Endothelial cell of umbilical vein (primary cell): ENCODE results near the gene MIPEP. TPM values are rescaled to one million over a fixed set of nuclear protein-coding genes. Genes with fewer than 3 reads are reported as not detected.

Experiments used
- BruUV-seq: library from RNA; stranded (reverse); fragments of 400-500 nt; replicated peaks from 2 replicates; lab custom pipeline; 2021; lab: Mats Ljungman, UMichigan
- CTCF ChIA-PET: fragments of 300-600, 350-600 bp; sonication (Branson Sonifier 250); formaldehyde crosslinking; loops from one replicate; lab custom pipeline; 2021; ENCODE audit warnings: antibody characterized with exemption, inconsistent platforms; lab: Charles Lee
- POLR2A ChIA-PET: fragments of 300-600, 350-600 bp; sonication (Branson Sonifier 250); formaldehyde crosslinking; loops from one replicate; lab custom pipeline; 2021; ENCODE audit warnings: antibody characterized with exemption, inconsistent platforms; lab: Charles Lee
- DNase-seq: peaks from one replicate; pipeline ENCODE4 v3.0.0-alpha.2; 2011; ENCODE audit warnings: low read depth, low spot score
- FAIRE-seq: peaks from 2 replicates; lab custom pipeline; 2011; peaks lifted over from hg19 to GRCh38; lab: Jason Lieb, UNC
- H2AFZ ChIP-seq: 2 replicates; pipeline ENCODE4 v1.6.0; 2012; ENCODE audit warnings: low read depth, low read length, control low read depth, inconsistent platforms
- H3K27ac ChIP-seq: 2 replicates; pipeline ENCODE4 v1.5.1; 2011; ENCODE audit warnings: low read depth, mild to moderate bottlenecking, control low read depth, low read length, moderate library complexity; ENCODE audit not compliant: insufficient read depth
- H3K27me3 ChIP-seq, 2 experiments: 2 replicates each; pipeline versions ENCODE4 v1.6.0 to v1.6.1; 2011; ENCODE audit warnings: low read length in 2 of 2, mixed read lengths in 1 of 2; ENCODE audit not compliant: control insufficient read depth in 2 of 2, insufficient read depth in 2 of 2
- H3K36me3 ChIP-seq, 2 experiments: 2 replicates in 1 of 2; 3 replicates in 1 of 2; pipeline ENCODE4 v1.5.1; 2011; ENCODE audit warnings: low read length in 2 of 2, mild to moderate bottlenecking in 1 of 2, moderate library complexity in 1 of 2; ENCODE audit not compliant: control insufficient read depth in 2 of 2, insufficient read depth in 2 of 2; ENCODE audit errors: extremely low read depth in 1 of 2
- H3K4me1 ChIP-seq: 3 replicates; pipeline ENCODE4 v1.5.1; 2011; ENCODE audit warnings: mild to moderate bottlenecking, low read length; ENCODE audit not compliant: control insufficient read depth, insufficient read depth; ENCODE audit errors: extremely low read depth
- H3K4me2 ChIP-seq: 2 replicates; pipeline ENCODE4 v1.6.1; 2011; ENCODE audit warnings: low read length, control low read depth, mixed read lengths; ENCODE audit not compliant: insufficient read depth
- H3K4me3 ChIP-seq, 3 experiments: fragments of 200-600 bp in 1 of 3; sonication (generic), shearing (Covaris generic) in 1 of 3; replicated peaks in 1 of 3; 2 replicates each; pipeline ENCODE4 v1.5.1; 2011 to 2016; ENCODE audit warnings: control low read depth in 3 of 3, low read length in 3 of 3, mild to moderate bottlenecking in 2 of 3, inconsistent platforms in 1 of 3, low read depth in 1 of 3, moderate library complexity in 1 of 3; ENCODE audit not compliant: insufficient read depth in 1 of 3
- H3K79me2 ChIP-seq: 2 replicates; pipeline ENCODE4 v1.6.0; 2012; ENCODE audit warnings: low read length, inconsistent platforms; ENCODE audit not compliant: control insufficient read depth, insufficient read depth
- H3K9ac ChIP-seq: replicated peaks from 2 replicates; pipeline ENCODE3; 2011; ENCODE audit warnings: low read length, control low read depth; ENCODE audit not compliant: insufficient read depth; ENCODE audit errors: extremely low read depth
- H3K9me1 ChIP-seq: replicated peaks from 3 replicates; pipeline ENCODE4 v1.6.0; 2011; ENCODE audit warnings: mild to moderate bottlenecking, low read length; ENCODE audit not compliant: control insufficient read depth, insufficient read depth; ENCODE audit errors: extremely low read depth
- H3K9me3 ChIP-seq: replicated peaks from 2 replicates; pipeline ENCODE4 v1.5.1; 2012; ENCODE audit warnings: low read length, inconsistent platforms; ENCODE audit not compliant: control insufficient read depth, insufficient read depth
- H4K20me1 ChIP-seq: replicated peaks from 2 replicates; pipeline ENCODE3; 2011; ENCODE audit warnings: mild to moderate bottlenecking, low read length; ENCODE audit not compliant: control insufficient read depth, insufficient read depth; ENCODE audit errors: extremely low read depth
- EZH2 ChIP-seq: IDR thresholded peaks from 2 replicates; pipeline ENCODE4 v1.6.1; 2012; ENCODE audit warnings: borderline replicate concordance, low read depth, mild to moderate bottlenecking, moderate library complexity, low read length, inconsistent platforms; ENCODE audit not compliant: severe bottlenecking
- FOS ChIP-seq: IDR thresholded peaks from 2 replicates; pipeline ENCODE4 v1.6.1; 2011; ENCODE audit warnings: mild to moderate bottlenecking, low read length, moderate library complexity, borderline replicate concordance; ENCODE audit not compliant: insufficient read depth
- GATA2 ChIP-seq: IDR thresholded peaks from 2 replicates; pipeline ENCODE4 v1.7.0; 2011; ENCODE audit warnings: low read depth, mild to moderate bottlenecking, moderate library complexity, mixed read lengths, low read length; ENCODE audit not compliant: insufficient read length, insufficient read depth
- MYC ChIP-seq: IDR thresholded peaks from one replicate; pipeline ENCODE4 v1.6.1; 2011; ENCODE audit warnings: mild to moderate bottlenecking, low read depth, low read length
- POLR2A ChIP-seq: IDR thresholded peaks from 2 replicates; pipeline ENCODE4 v1.6.1; 2012; ENCODE audit warnings: low read depth, mild to moderate bottlenecking, control low read depth, low read length
- POLR2AphosphoS5 ChIP-seq: IDR thresholded peaks from 2 replicates; pipeline ENCODE4 v1.6.1; 2012; ENCODE audit warnings: low read depth, mild to moderate bottlenecking, control low read depth, low read length, moderate library complexity; ENCODE audit not compliant: insufficient read depth
- dilution Hi-C: fragments of 300-500 bp; cut with MboI; formaldehyde crosslinking; loops from one replicate; pipeline ENCODE4 v1.15.0; 2019; ENCODE audit warnings: low sequenced_read_pairs; ENCODE audit not compliant: extremely low pct_ligation_motif_present
- intact Hi-C: fragments of 100-400 bp; cut with micrococcal nuclease; formaldehyde crosslinking; loops from one replicate; pipeline ENCODE4 v1.10.0; 2022
- polyA plus RNA-seq, 4 experiments: library from polyadenylated mRNA; depleted of rRNA in 3 of 4; stranded (reverse) in 3 of 4; unstranded in 1 of 4; fragments of >200 nt; gene quantifications; 2 replicates each; pipeline versions ENCODE4 v1.2.1 to v1.2.3, GENCODE V29; 2011 to 2012; ENCODE audit warnings: missing spikeins in 1 of 4
- total RNA-seq: library from RNA; stranded (reverse); gene quantifications from 2 replicates; pipeline ENCODE4 v1.2.3, GENCODE V29; 2021
- TF ChIP-seq, protein P1 (sequence below), 2 donors: IDR thresholded peaks; 1 replicate in 1 of 2; 2 replicates in 1 of 2; pipeline ENCODE4 v1.5.1; 2011; ENCODE audit warnings: low read length in 2 of 2, mild to moderate bottlenecking in 2 of 2, moderate library complexity in 2 of 2, control low read depth in 1 of 2, inconsistent platforms in 1 of 2, low read depth in 1 of 2; ENCODE audit not compliant: insufficient read depth in 1 of 2; ENCODE audit errors: extremely low read depth in 1 of 2

The MIPEP gene
- total and polyA plus RNA-seq, 2 donors (not counting 3 experiments of a cell fraction or from before 2014, with no cell fraction given), result 12.4 to 19.2 TPM

DNA sequence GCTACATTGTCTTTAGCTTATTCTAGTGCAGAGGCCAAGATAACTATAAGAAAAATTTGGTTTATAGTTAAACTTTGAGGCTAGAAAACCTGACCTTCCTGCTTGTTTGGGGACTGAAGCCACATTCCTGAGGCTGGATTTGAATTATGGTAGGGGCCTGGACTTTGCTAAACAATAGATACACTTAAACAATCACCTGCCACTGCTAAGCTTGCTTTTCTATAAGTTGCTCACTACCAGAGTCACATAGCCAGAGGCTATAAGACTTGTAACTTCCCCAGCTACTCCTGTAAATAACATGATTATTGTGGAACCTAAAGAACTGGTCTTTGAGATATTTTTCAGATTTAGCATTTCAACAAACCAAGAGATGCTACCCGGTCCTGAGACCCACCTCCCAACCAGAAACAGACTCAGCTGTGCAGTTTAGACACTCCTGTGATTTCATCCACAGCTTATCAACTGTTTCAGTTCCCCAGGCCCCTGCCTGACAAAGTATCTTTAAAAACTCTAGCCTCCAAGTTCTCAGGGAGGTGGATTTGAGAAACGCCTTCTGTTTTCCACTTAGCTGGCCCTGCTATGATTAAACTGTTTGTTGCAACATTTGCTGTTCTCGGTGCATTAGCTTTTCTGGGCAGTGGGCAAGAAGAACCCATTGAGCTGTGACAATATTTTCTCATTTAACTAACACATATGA is 77.7 kb downstream of the MIPEP start:
- no peak for FAIRE-seq
- H3K4me3 ChIP-seq, result no peak overlapping the region
- no peak for DNase-seq
- no peaks in the 10 kb centered on the region for H3K36me3 ChIP-seq
- BruUV-seq, result no TSS peak
- H3K9me3 ChIP-seq, result no peaks in the 10 kb centered on the region
- H2AFZ ChIP-seq, result no peak overlapping the region
- H3K9ac ChIP-seq, result no peak overlapping the region
- no peak for TF ChIP-seq POLR2AphosphoS5
- TF ChIP-seq FOS, result no peak
- TF ChIP-seq GATA2, result no peak
- no peak for TF ChIP-seq POLR2A
- no peak for TF ChIP-seq MYC
- TF ChIP-seq, protein P1, sequence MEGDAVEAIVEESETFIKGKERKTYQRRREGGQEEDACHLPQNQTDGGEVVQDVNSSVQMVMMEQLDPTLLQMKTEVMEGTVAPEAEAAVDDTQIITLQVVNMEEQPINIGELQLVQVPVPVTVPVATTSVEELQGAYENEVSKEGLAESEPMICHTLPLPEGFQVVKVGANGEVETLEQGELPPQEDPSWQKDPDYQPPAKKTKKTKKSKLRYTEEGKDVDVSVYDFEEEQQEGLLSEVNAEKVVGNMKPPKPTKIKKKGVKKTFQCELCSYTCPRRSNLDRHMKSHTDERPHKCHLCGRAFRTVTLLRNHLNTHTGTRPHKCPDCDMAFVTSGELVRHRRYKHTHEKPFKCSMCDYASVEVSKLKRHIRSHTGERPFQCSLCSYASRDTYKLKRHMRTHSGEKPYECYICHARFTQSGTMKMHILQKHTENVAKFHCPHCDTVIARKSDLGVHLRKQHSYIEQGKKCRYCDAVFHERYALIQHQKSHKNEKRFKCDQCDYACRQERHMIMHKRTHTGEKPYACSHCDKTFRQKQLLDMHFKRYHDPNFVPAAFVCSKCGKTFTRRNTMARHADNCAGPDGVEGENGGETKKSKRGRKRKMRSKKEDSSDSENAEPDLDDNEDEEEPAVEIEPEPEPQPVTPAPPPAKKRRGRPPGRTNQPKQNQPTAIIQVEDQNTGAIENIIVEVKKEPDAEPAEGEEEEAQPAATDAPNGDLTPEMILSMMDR (IDR thresholded peaks at IDR 0.05; ENCODE audit: extremely low read depth in 1 of 2, insufficient read depth in 1 of 2, low read depth in 1 of 2, low read length in 2 of 2), result no peak
- no peak for TF ChIP-seq EZH2
- no peaks in the 10 kb centered on the region for H3K79me2 ChIP-seq
- H3K27ac ChIP-seq, result no peak overlapping the region
- no peaks in the 10 kb centered on the region for H3K9me1 ChIP-seq
- intact Hi-C loops, result no loop called here
- H3K4me2 ChIP-seq, result no peak overlapping the region
- dilution Hi-C loops, result no loop called here
- H3K4me1 ChIP-seq, result no peaks in the 10 kb centered on the region
- CTCF ChIA-PET, result interaction anchor here (0.5 to 1.2 kb wide), 2 partner anchors 12 to 103 kb away, joined by 3 read pairs; no protein-coding TSS in a partner anchor
- no peaks in the 10 kb centered on the region for H4K20me1 ChIP-seq
- no peaks in the 10 kb centered on the region for H3K27me3 ChIP-seq
- POLR2A ChIA-PET, result no interaction called here
